Retinal pigment epithelial cell (primary cell): ENCODE measurements around the gene HS3ST3B1.

ENCODE experiments used
- DNase-seq: peaks from one replicate; pipeline ENCODE4 v3.0.0-alpha.2; 2010; ENCODE audit warnings: low read depth
- H3K4me3 ChIP-seq: 2 replicates; pipeline ENCODE4 v1.5.1; 2011; ENCODE audit warnings: mild to moderate bottlenecking, low read length, control low read depth, moderate library complexity
- CTCF ChIP-seq: conservative IDR thresholded peaks from 2 replicates; pipeline ENCODE4 v1.5.1; 2011; ENCODE audit warnings: low read depth, low read length, control low read depth, inconsistent platforms

The HS3ST3B1 gene

GRCh38 chr17:14308636-14308964, 7.7 kb downstream of the HS3ST3B1 start:
- TF ChIP-seq CTCF = no peak
- peak overlapping the region; percentile 58 for H3K4me3 ChIP-seq
- DNase-seq = no peak

- TF ChIP-seq CTCF = no peak
- peak overlapping the region; percentile 78 for H3K4me3 ChIP-seq
- peak; percentile 89 for DNase-seq
Observed at GRCh38 chr17:14308965-14309879, 8.3 kb downstream of the HS3ST3B1 start.

DNA sequence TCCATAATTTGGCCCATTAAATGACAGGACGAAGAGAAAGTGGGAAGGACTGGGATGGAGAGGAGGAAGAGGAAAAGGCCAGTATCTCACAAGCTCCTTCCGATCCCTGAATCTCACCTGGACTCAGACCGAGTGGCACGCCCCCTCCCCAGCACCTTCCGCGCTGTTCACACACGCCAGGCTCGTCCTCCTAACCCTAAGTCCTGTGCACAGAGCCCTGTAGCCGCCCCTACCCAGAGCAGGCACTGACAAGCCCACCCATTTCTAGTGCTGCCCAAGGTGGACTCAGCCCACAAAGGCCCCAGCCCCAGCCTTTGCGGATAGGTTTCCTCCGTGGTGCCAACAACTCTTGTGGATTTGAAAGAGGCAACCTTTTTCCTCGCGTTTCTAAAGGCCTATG, 9.2 kb downstream of the HS3ST3B1 start:
- H3K4me3 ChIP-seq = peak overlapping the region; percentile 78
- TF ChIP-seq CTCF = no peak
- DNase-seq = no peak

GRCh38 chr17:14310605-14311004, 9.7 kb downstream of the HS3ST3B1 start:
- H3K4me3 ChIP-seq = no peak overlapping the region
- no peak for TF ChIP-seq CTCF
- DNase-seq = no peak

DNA sequence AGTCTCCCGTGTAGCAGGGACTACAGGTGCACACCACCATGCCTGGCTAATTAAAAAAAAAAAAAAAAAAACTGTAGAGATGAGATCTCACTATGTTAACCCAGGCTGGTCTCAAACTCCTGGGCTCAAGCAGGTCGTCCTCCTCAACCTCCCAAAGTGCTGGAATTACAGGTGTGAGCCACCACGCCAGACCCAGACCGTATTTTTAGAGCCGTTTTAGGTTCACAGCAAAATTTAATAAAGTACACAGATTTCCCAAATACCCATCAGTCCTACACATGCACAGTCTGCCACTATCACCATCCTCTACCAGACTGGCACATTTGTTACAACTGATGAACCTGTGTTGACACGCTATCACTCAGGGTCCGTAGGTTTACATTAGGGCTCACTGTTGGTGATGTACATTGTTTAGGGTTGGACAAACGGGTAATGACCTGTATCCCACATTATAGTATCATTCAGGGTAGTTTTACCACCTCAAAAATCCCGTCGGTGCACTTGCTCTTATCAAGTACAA, 10.4 kb downstream of the HS3ST3B1 start:
- no peak for DNase-seq
- no peak for TF ChIP-seq CTCF
- H3K4me3 ChIP-seq = no peak overlapping the region

GRCh38 chr17:14311981-14312380, 11.1 kb downstream of the HS3ST3B1 start:
- no peak for TF ChIP-seq CTCF
- no peak for DNase-seq
- no peak overlapping the region for H3K4me3 ChIP-seq

DNA sequence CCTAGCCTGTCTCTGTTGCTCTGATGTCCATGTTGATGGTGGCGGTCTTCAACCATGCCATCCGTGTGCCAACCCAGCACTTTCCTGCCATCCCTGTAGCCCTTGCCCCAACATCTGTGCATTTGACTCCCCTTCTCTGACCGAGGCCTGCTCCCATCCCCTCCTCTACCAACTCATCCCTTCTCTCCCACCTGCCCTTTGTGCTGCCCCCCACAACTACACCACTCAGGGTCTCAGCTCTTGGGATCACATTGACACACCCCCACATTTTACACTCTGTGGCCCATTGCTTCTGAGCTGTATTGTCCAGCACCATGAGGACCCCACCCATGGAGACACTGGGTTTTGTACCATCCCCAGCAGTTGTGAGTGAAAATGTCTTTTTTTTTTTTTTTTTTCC, 11.6 kb downstream of the HS3ST3B1 start:
- no peak overlapping the region for H3K4me3 ChIP-seq
- no peak for TF ChIP-seq CTCF

More for the DNA sequence above, 11.6 kb downstream of the HS3ST3B1 start:
- no peak for DNase-seq
